Tibial nerve (tissue), 4 donors: ENCODE measurements around the gene PTGDR2.

Experiments
- EP300 ChIP-seq, 2 donors: sonication (generic); formaldehyde crosslinking; IDR thresholded peaks; one replicate each; pipeline ENCODE4 v1.6.1; 2017; ENCODE audit warnings: antibody characterized with exemption in 2 of 2, mild to moderate bottlenecking in 1 of 2
- POLR2A ChIP-seq, 2 donors: fragments of 450-650 bp; IDR thresholded peaks; one replicate each; pipeline ENCODE4 v1.6.1; 2017; ENCODE audit warnings: antibody characterized with exemption in 2 of 2, mild to moderate bottlenecking in 2 of 2, moderate library complexity in 2 of 2
- TF ChIP-seq, protein P1 (sequence below), 5 experiments: fragments of 200-600 bp in 3 of 5; fragments of 450-650 bp in 2 of 5; sonication (generic) in 3 of 5; IDR thresholded peaks; one replicate each; pipeline ENCODE4 v1.5.1; 2016 to 2019; ENCODE audit warnings: antibody characterized with exemption in 5 of 5, mild to moderate bottlenecking in 3 of 5, moderate library complexity in 2 of 5

- TF ChIP-seq, protein P1, sequence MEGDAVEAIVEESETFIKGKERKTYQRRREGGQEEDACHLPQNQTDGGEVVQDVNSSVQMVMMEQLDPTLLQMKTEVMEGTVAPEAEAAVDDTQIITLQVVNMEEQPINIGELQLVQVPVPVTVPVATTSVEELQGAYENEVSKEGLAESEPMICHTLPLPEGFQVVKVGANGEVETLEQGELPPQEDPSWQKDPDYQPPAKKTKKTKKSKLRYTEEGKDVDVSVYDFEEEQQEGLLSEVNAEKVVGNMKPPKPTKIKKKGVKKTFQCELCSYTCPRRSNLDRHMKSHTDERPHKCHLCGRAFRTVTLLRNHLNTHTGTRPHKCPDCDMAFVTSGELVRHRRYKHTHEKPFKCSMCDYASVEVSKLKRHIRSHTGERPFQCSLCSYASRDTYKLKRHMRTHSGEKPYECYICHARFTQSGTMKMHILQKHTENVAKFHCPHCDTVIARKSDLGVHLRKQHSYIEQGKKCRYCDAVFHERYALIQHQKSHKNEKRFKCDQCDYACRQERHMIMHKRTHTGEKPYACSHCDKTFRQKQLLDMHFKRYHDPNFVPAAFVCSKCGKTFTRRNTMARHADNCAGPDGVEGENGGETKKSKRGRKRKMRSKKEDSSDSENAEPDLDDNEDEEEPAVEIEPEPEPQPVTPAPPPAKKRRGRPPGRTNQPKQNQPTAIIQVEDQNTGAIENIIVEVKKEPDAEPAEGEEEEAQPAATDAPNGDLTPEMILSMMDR (IDR thresholded peaks at IDR 0.05): no peak
- TF ChIP-seq EP300 (IDR thresholded peaks at IDR 0.05): no peak
- no peak for TF ChIP-seq POLR2A (IDR thresholded peaks at IDR 0.05)
These were observed 22.7 kb upstream of the PTGDR2 start for GRCh38 chr11:60878245-60879101.
